ENCODE measurements around the gene RNF112. TPM values are rescaled to one million over a fixed set of nuclear protein-coding genes. Genes with fewer than 3 reads are reported as not detected.

RNF112 gene
- total RNA-seq, 2 donors from 2014 or later = 0.25 to 0.57 TPM

GRCh38 chr17:19405114-19405513, 5.9 kb upstream of the RNF112 start:
- ATAC-seq (no peak), DNase-seq (no peak)
- Mint-ChIP-seq H3K36me3 (ENCODE audit: low read depth) (peaks cover under 1% of the 10 kb centered on the region), H3K4me3 (no peak overlapping the region), H3K27ac (no peak overlapping the region), H3K27me3 (peaks cover 15% of the 10 kb centered on the region), H3K4me1 (peaks cover 3% of the 10 kb centered on the region)
- no peaks in the 10 kb centered on the region for H3K9me3 ChIP-seq (ENCODE audit: control insufficient read depth, low read length, poor library complexity, severe bottlenecking)

- Mint-ChIP-seq H3K36me3 (ENCODE audit: low read depth) (peaks cover 3% of the 10 kb centered on the region), H3K27me3 (peaks cover 1% of the 10 kb centered on the region)
These were observed 3.3 kb upstream of the RNF112 start for GRCh38 chr17:19407601-19408345.

DNA sequence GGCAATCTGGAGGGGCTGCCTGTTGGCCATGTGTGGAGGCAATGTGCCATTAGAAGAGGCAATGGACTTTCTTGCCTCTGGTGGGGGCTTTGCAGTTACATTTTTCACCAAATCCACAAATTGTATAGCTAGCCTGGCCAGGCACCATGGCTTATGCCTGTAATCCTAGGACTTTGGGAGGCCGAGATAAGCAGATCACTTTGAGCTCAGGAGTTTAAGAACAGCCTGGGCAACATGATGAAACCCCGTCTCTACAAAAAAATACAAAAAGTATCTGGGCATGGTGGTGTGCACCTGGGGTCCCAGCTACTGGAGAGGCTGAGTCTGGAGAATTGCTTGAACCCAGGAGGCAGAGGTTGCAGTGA, 2.7 kb upstream of the RNF112 start:
- no peak overlapping the region for H3K27ac Mint-ChIP-seq
- peaks cover 3% of the 10 kb centered on the region for H3K36me3 Mint-ChIP-seq (ENCODE audit: low read depth)
- H3K27me3 Mint-ChIP-seq = no peaks in the 10 kb centered on the region
- no peak overlapping the region for H3K4me3 Mint-ChIP-seq
- H3K4me1 Mint-ChIP-seq = peaks cover 4% of the 10 kb centered on the region
- no peaks in the 10 kb centered on the region for H3K9me3 ChIP-seq (ENCODE audit: control insufficient read depth, low read length, poor library complexity, severe bottlenecking)
- DNase-seq = no peak
- ATAC-seq = no peak

More at GRCh38 chr17:19407601-19408345, 3.3 kb upstream of the RNF112 start:
- Mint-ChIP-seq H3K27ac (no peak overlapping the region), H3K4me1 (peaks cover 4% of the 10 kb centered on the region), H3K4me3 (no peak overlapping the region)
- DNase-seq (no peak), ATAC-seq (no peak)
- no peaks in the 10 kb centered on the region for H3K9me3 ChIP-seq (ENCODE audit: control insufficient read depth, low read length, poor library complexity, severe bottlenecking)

DNA sequence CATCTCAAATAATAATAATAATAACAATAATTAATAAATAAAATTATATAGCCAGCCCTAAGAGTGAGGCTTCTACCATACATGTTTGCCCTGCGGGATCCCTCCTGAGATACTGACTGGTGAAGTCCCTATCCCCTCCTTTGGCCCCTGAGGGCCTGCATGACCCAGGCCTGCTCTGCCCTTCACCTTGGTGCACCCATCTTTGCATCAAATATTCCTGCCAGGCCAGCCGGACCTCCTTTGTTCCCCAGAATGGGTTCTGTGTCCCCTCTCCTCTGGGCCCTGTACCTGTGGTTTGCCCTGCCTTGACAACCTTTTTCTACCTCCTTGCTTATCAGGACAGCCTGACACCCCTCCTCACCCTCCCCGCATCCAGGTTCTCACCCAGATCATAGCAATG, 2.0 kb upstream of the RNF112 start:
- H3K4me1 Mint-ChIP-seq = peaks cover 4% of the 10 kb centered on the region
- H3K9me3 ChIP-seq (ENCODE audit: control insufficient read depth, low read length, poor library complexity, severe bottlenecking) = no peaks in the 10 kb centered on the region
- no peak overlapping the region for H3K27ac Mint-ChIP-seq
- no peak overlapping the region for H3K4me3 Mint-ChIP-seq
- no peak for ATAC-seq
- no peaks in the 10 kb centered on the region for H3K27me3 Mint-ChIP-seq
- H3K36me3 Mint-ChIP-seq (ENCODE audit: low read depth) = peaks cover 3% of the 10 kb centered on the region
- no peak for DNase-seq

DNA sequence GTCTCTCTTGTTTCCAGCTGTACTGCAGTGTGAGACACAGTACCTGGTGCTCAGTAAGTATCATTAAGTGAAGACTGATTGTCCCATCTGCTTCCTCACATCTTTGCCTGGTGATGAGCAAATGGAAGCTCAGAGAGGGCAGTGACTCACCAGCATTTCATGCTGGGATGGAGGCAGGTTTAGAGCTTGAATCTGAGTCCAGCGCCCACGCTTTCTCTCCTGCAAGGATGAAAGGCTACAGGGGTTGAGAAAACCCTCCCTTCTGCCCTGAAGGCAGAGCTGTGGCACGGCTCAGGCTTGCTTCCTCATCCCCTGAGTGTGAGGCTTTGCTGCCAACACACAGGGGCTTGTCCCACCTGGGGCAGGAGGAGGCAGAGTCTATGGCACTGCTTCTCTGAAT, 1.5 kb upstream of the RNF112 start:
- peaks cover 4% of the 10 kb centered on the region for H3K4me1 Mint-ChIP-seq
- H3K36me3 Mint-ChIP-seq (ENCODE audit: low read depth) = peaks cover 3% of the 10 kb centered on the region
- no peak overlapping the region for H3K4me3 Mint-ChIP-seq
- DNase-seq = no peak
- H3K27me3 Mint-ChIP-seq = no peaks in the 10 kb centered on the region
- H3K9me3 ChIP-seq (ENCODE audit: control insufficient read depth, low read length, poor library complexity, severe bottlenecking) = no peaks in the 10 kb centered on the region
- H3K27ac Mint-ChIP-seq = no peak overlapping the region
- ATAC-seq = no peak

DNA sequence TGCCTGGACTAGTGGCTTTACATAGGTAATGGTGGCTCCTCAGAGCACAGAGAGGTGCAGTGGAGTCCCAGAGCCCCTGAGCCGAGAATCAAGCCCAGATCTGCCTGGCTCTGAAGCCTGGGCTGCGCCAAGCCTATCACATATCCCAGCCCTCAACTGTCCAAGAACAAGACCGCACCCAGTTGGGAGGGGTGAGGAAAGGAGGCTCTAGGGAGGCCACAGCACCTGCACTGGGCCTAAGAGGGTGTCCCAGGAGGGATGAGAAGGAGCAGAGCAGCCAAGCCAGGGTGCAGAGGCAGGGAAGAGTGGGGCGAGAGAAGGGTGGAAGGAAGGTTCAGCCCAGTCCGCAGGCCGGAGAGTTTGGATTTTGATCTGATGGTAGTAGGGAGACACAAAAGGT, 941 bp upstream of the RNF112 start:
- no peak for ATAC-seq
- no peak overlapping the region for H3K4me3 Mint-ChIP-seq
- H3K27ac Mint-ChIP-seq = peak overlapping the region; percentile 73
- H3K4me1 Mint-ChIP-seq = peaks cover 4% of the 10 kb centered on the region
- DNase-seq = no peak
- H3K27me3 Mint-ChIP-seq = no peaks in the 10 kb centered on the region
- H3K9me3 ChIP-seq (ENCODE audit: control insufficient read depth, low read length, poor library complexity, severe bottlenecking) = no peaks in the 10 kb centered on the region
- H3K36me3 Mint-ChIP-seq (ENCODE audit: low read depth) = peaks cover 3% of the 10 kb centered on the region

- Mint-ChIP-seq H3K36me3 (ENCODE audit: low read depth) (peaks cover 3% of the 10 kb centered on the region), H3K4me1 (peaks cover 4% of the 10 kb centered on the region), H3K27me3 (no peaks in the 10 kb centered on the region), H3K4me3 (no peak overlapping the region), H3K27ac (no peak overlapping the region)
- no peaks in the 10 kb centered on the region for H3K9me3 ChIP-seq (ENCODE audit: control insufficient read depth, low read length, poor library complexity, severe bottlenecking)
- no peak for DNase-seq
- ATAC-seq = no peak
These were observed 599 bp downstream of the RNF112 start for GRCh38 chr17:19411631-19412030.

GRCh38 chr17:19412510-19412909, 1.5 kb downstream of the RNF112 start:
- Mint-ChIP-seq H3K4me3 (no peak overlapping the region), H3K4me1 (peaks cover 5% of the 10 kb centered on the region), H3K27ac (no peak overlapping the region), H3K27me3 (no peaks in the 10 kb centered on the region), H3K36me3 (ENCODE audit: low read depth) (peaks cover 3% of the 10 kb centered on the region)
- H3K9me3 ChIP-seq (ENCODE audit: control insufficient read depth, low read length, poor library complexity, severe bottlenecking) = no peaks in the 10 kb centered on the region
- DNase-seq (no peak), ATAC-seq (no peak)

DNA sequence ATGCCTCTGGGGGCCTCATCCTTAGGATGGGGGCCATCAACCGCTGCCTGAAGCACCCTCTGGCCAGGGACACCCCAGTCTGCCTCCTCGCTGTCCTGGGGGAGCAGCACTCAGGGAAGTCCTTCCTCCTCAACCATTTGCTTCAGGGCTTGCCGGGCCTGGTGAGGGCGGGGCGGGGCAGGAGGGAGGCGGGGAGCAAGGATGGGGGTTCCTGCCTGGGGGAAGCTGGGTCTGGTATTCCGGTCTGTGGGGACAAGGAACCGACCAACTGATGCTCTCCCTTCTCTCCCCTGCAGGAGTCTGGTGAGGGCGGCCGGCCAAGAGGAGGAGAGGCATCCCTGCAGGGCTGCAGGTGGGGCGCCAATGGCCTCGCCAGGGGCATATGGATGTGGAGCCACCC, 2.0 kb downstream of the RNF112 start:
- H3K4me3 Mint-ChIP-seq = no peak overlapping the region
- no peak for ATAC-seq
- no peaks in the 10 kb centered on the region for H3K9me3 ChIP-seq (ENCODE audit: control insufficient read depth, low read length, poor library complexity, severe bottlenecking)
- H3K4me1 Mint-ChIP-seq = peaks cover 10% of the 10 kb centered on the region
- DNase-seq = no peak
- H3K27me3 Mint-ChIP-seq = no peaks in the 10 kb centered on the region
- H3K27ac Mint-ChIP-seq = no peak overlapping the region
- H3K36me3 Mint-ChIP-seq (ENCODE audit: low read depth) = peaks cover 3% of the 10 kb centered on the region

DNA sequence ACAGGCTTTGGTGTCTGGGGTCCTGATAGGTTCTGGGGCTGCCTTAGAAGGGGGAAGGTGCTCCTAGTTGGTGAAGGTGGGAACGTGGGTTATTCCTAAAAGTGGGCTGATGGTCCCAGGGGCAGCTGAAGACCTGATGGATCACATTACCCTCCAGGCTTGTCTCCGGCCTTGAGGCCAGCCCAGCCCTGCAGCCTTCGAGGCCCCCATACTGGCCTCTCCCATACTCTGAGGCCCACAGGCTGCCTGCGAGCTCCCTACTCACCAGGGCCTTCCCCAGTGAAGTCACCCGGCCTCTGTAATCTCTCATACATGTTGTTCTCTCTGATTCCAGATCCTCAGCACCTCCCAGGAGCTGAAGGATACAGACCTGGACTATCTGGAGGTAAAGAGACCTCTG, 2.7 kb downstream of the RNF112 start:
- Mint-ChIP-seq H3K27me3 (no peaks in the 10 kb centered on the region), H3K36me3 (ENCODE audit: low read depth) (peaks cover 3% of the 10 kb centered on the region), H3K27ac (no peak overlapping the region), H3K4me3 (no peak overlapping the region), H3K4me1 (peaks cover 13% of the 10 kb centered on the region)
- DNase-seq (no peak), ATAC-seq (no peak)
- H3K9me3 ChIP-seq (ENCODE audit: control insufficient read depth, low read length, poor library complexity, severe bottlenecking) = no peaks in the 10 kb centered on the region

GRCh38 chr17:19414396-19415280, 3.6 kb downstream of the RNF112 start:
- H3K27me3 Mint-ChIP-seq = no peaks in the 10 kb centered on the region
- DNase-seq = no peak
- H3K36me3 Mint-ChIP-seq (ENCODE audit: low read depth) = peaks cover 3% of the 10 kb centered on the region
- H3K9me3 ChIP-seq (ENCODE audit: control insufficient read depth, low read length, poor library complexity, severe bottlenecking) = no peaks in the 10 kb centered on the region
- no peak overlapping the region for H3K4me3 Mint-ChIP-seq
- peaks cover 15% of the 10 kb centered on the region for H3K4me1 Mint-ChIP-seq
- no peak for ATAC-seq
- H3K27ac Mint-ChIP-seq = no peak overlapping the region

GRCh38 chr17:19415311-19415710, 4.3 kb downstream of the RNF112 start:
- ATAC-seq = no peak
- no peak overlapping the region for H3K4me3 Mint-ChIP-seq
- peaks cover under 1% of the 10 kb centered on the region for H3K36me3 Mint-ChIP-seq (ENCODE audit: low read depth)
- no peak for DNase-seq
- peaks cover 13% of the 10 kb centered on the region for H3K4me1 Mint-ChIP-seq
- H3K27me3 Mint-ChIP-seq = no peaks in the 10 kb centered on the region
- H3K27ac Mint-ChIP-seq = no peak overlapping the region
- no peaks in the 10 kb centered on the region for H3K9me3 ChIP-seq (ENCODE audit: control insufficient read depth, low read length, poor library complexity, severe bottlenecking)

DNA sequence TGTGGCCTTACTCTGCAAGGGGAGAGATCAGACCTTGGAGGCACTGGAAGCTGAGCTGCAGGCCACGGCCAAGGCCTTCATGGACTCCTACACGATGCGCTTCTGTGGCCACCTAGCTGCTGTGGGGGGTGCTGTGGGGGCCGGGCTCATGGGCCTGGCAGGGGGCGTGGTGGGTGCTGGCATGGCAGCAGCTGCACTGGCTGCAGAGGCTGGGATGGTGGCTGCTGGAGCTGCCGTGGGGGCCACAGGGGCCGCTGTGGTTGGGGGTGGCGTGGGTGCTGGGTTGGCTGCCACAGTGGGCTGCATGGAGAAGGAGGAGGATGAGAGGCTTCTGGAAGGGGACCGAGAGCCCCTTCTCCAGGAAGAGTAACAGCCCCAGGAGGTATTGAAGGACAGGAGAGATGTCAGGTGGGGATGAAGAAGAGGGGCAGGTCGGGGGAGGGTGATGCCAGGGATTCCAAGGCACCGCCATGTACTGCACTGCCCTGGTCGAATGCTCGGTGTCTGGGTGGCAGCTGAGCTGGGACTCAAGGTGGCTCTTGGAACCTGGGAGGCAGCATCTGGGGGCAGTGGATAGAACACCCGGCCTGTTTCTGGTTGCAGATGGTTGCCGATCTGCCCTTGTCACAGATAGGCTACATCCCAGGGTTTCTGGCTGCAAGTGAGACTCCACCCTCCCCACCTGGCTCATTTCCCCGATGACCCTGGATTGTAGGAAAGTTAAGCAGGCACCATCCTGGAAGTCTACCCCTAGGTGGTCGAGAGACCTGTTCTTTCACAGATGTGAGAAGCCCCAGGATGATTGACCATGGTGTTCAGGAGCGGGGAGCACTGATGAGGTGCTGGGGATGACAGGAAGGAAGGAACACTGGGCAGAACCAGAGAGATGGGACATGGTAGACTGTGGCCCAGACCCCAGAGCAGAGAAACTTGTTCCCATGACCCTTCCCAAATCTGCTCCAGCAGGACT, 5.1 kb downstream of the RNF112 start:
- H3K9me3 ChIP-seq (ENCODE audit: control insufficient read depth, low read length, poor library complexity, severe bottlenecking) = no peaks in the 10 kb centered on the region
- Mint-ChIP-seq H3K27me3 (peaks cover 3% of the 10 kb centered on the region), H3K27ac (peak overlapping the region; percentile 89), H3K36me3 (ENCODE audit: low read depth) (no peaks in the 10 kb centered on the region), H3K4me1 (peaks cover 11% of the 10 kb centered on the region), H3K4me3 (no peak overlapping the region)
- DNase-seq = no peak
- ATAC-seq = no peak

Data from T-helper 17 cell (primary cell).